ENCODE data around the gene CATSPERE.
"Not testable (repeated sequence)": the region's sequence is repeated elsewhere in the genome, so short reads cannot be mapped to it uniquely, and the experiment has no call there.

Gene CATSPERE

DNA sequence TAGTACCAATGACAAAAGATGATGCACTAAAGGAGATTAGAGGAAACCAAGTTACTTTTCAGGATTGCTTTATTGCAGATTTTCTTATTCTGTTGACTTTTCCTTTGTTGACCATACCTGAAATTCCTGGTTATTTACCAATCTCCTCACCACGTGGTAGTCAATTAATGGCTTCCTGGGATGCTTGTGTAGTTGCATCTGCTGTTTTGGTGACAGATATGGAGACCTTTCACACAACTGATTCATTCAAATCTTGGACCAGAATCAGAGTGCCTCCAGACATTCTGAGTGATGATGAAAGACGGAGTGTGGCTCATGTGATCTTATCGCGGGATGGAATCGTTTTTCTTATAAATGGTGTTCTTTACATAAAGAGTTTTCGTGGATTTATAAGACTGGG lies 91.3 kb downstream of the CATSPERE start:
- DNase-seq (ENCODE audit: low spot score) = no peak

DNA sequence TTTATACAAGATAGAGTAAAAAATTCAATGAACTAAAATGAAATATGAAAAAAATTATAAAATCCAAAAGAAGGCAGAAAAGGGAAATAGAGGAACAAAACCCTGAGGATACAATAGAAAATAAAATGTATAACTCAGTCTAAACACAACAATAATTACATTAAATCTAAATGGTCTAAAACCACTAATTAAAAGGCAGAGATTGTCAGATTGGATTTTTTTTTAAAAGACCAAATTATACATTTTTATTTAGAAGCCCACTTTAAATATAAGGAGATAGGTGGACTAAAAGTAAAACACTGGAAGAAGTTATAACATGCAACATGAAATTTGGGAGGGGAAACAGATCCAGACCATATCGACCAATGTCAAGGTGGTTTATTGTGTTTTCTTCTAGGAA lies 95.2 kb downstream of the CATSPERE start:
- DNase-seq (ENCODE audit: low spot score) = no peak

DNA sequence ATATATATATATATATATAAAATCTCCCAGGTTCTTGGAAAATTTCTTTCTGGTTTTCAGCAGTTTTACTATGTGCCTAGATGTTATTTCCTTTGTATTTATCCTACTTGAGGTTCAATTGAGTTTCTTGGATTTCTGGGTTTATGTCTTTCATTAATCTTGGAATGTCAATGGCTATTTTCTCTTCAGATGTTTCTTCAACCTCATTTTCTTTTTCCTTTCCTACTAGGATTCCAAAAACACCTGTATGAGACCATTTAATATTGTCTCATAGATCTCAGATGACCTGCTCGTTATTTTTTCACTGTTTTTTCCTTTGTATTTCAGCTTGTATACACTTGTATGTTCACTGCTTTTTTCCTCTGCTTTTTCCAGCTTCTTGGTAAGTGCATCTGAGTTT lies 96.5 kb downstream of the CATSPERE start:
- no peak for DNase-seq (ENCODE audit: low spot score)

- DNase-seq (ENCODE audit: low spot score) = no peak
Measured at GRCh38 chr1:244559561-244559960, 98.5 kb downstream of the CATSPERE start.

DNA sequence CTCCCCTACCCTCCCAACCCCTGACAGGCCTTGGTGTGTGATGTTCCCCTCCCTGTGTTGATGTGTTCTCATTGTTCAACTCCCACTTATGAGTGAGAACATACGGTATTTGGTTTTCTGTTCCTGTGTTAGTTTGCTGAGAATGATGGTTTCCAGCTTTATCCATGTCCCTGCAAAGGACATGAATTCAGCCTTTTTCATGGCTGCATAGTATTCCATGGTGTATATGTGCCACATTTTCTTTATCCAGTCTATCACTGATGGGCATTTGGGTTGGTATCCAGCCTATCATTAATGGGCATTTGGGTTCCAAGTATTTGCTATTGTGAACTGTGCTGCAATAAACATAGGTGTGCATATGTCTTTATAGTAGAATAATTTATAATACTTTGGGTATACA lies 101.8 kb downstream of the CATSPERE start:
- DNase-seq (ENCODE audit: low spot score) = not testable (repeated sequence)

DNA sequence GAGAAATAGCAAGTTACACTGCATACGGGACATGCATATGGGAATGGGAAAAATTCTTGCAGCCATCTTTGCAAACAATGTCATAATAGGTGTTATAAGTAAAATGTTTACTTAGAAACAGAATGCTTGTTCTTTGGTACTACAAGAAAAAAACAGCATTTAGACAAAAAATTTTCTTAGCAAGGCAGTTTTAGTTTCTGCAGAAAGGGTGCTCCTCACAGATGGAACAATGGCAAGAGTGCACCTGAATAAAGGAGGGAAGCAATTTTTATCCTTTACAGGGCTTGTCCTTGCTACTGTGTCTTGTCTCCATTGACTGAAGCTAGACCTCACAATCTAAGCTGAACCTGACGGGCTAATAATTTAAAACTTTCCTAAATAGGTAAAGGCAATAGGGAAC lies 112.7 kb downstream of the CATSPERE start:
- DNase-seq (ENCODE audit: low spot score) = no peak

DNA sequence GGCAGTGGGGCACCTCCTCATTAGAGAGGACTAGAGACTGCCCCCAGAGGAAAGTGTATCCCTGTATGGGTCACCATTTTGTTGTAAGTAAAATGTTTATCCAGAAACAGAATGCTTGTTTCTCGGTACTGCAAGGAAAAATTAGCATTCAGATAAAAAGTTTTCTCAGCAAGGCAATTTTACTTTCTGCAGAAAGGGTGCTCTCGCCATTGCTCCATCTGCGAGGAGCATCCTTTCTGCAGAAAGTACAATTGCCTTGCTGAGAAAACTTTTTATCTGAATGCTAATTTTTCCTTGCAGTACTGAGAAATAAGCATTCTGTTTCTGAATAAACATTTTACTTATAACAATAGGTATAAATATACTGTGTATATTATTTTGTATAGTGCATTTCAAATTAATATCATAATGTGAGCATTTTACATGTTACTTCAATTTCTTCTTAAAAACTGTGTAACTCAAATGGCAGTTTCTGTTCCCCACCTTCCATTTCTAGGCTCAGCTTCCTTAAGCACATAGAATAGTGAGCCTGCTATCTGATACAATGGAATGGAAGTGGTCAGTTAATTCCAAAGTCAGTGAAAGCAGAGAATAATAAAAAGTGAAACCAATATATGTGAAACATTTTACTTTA lies 115.3 kb downstream of the CATSPERE start:
- DNase-seq (ENCODE audit: low spot score) = no peak

- DNase-seq (ENCODE audit: low spot score) = not testable (repeated sequence)
Measured at GRCh38 chr1:244578205-244578604, 117.1 kb downstream of the CATSPERE start.

DNA sequence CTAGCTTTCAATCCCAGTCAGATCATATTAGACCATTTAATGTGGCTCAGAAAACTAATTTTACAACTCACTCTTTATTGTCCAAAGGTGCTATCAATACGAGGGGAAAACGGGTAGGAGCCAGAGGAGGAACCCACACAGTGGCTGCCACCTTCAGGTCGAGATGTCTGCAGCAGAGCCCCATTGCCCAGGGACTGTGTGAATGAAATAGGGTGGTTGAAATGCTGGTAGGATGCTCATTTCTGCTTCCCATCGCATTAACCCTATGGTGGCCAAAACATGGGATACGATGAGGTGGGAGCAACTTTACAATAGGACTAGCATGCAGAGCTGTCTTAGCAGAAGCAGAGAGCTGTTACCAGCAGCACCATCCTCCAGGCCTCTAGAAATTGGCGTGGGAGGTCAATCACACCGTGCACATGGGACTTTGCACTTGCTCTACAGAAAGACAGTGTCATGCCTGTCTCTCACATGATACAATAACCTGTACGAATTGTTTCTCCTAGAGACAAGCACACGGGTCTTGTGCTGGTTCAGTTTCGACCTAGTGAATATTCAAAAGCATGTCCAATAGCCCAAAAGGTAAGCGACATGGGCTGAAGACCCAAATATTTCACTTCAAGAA lies 122.4 kb downstream of the CATSPERE start:
- DNase-seq (ENCODE audit: low spot score) = no peak

DNA sequence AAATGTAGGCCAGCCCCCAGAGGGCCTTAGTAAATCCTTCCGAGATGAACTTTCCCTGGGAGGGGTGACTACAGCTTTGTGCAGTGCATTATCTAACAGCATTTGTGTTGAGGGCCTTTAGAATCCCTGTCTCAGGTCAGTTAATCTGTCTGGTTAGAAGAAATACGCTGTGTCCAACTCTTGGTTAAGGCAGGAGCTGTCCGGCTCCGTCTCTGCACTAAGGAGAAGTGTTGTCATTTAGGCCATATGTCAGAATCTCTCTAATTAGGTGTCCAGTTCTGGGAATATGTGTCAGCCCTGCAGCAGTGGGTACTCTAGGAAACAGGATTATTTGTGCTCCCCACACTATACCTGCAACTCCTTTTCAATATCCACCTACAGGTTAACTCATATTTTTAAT lies 124.8 kb downstream of the CATSPERE start:
- DNase-seq (ENCODE audit: low spot score) = no peak

DNA sequence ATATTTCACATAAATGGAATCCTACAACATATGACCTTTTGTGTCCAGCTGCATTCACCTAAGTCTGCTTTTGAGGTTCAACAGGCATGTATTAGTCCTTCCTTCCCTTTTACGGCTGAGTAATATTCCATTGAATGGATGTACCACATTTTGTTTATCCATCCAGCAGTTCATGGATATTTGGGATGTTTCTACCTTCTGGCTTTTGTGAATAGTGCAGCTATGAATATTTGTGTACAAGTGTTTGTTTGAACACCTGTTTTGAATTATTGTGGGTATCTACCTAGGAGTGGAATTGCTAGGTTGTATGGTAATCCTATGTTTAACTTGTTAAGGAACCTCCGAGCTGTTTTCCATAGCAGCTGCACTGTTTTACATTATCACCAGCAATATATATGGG lies 129.6 kb downstream of the CATSPERE start:
- DNase-seq (ENCODE audit: low spot score) = no peak

- DNase-seq (ENCODE audit: low spot score) = no peak
Measured at GRCh38 chr1:244598611-244599010, 137.5 kb downstream of the CATSPERE start.

- DNase-seq (ENCODE audit: low spot score) = no peak
Measured at GRCh38 chr1:244599937-244600350, 138.9 kb downstream of the CATSPERE start.

DNA sequence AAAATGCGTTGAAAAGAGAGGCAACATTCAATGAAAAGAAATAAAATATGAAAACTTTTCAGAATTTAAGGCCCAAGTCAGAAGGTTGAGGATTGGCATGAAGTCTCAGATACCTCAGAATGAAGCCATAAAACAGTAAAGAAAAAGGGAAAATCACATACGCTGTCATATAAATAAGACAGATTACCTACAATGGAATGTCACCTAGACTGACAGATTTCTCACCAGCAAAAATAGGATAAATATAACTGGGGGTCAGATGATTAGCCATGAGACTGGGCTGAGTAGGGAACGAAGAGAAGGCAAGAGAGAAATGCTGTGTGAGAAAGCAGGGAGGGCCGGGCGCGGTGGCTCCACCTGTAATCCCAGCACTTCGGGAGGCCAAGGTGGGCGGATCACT lies 140.3 kb downstream of the CATSPERE start:
- DNase-seq (ENCODE audit: low spot score) = no peak

DNA sequence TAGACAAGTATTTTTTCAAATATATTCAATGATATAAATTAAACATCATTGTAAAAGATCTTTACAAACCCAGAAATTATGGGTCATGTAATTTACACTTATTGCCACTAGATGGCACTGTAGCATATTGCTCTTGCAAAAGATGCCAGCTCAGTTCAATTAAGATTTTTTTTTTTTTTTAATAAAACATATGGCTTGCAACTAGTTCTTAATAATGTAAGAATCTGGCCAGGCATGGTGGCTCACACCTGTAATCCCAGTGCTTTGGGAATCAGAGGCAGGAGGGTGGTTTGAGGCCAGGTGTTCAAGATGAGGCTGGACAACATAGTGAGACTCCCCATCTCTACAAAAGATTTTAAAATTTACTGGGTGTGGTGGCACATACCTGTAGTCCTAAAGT lies 142.4 kb downstream of the CATSPERE start:
- peak; percentile 65 for DNase-seq (ENCODE audit: low spot score)

- no peak for DNase-seq (ENCODE audit: low spot score)
Measured at GRCh38 chr1:244605835-244606370, 144.8 kb downstream of the CATSPERE start.

GRCh38 chr1:244614113-244614836 lies 153.2 kb downstream of the CATSPERE start:
- DNase-seq (ENCODE audit: low spot score) = no peak

- DNase-seq (ENCODE audit: low spot score) = no peak
Measured at GRCh38 chr1:244614879-244615278, 153.8 kb downstream of the CATSPERE start.

DNA sequence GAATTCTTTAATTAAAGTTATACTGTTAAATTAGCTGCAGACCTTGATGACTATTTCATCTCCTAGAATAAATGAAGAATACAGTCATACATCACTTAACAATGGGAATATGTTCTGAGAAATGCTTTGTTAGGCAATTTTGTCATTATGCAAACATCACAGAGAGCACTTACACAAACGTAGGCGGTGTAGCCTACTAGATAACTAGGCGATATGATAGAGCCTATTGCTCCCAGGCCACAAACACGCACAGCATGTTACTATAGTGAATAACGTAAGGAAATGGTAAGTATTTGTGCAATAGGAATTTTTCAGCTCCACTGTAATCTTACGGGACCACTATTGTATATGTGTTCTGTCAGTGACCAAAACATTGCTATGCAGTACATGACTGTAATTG lies 154.2 kb downstream of the CATSPERE start:
- no peak for DNase-seq (ENCODE audit: low spot score)

DNA sequence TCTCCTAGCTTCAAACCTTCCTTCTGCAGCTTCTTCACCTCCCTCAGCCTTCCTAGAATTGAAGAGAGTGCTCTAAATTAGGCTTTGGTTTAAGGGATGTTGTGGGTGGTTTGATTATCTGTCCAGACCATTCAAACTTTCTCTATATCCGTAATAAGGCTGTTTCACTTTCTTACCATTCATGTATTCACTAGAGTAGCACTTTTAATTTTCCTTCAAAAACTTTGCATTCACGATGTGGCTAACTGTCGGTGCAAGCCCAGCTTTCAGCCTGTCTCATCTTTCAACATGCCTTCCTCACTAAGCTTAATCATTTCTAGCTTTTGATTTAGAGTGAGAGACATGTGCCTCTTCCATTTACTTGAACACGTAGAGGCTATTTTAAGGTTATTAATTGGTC lies 165.6 kb downstream of the CATSPERE start:
- no peak for DNase-seq (ENCODE audit: low spot score)

GRCh38 chr1:244628789-244629188 lies 167.7 kb downstream of the CATSPERE start:
- DNase-seq (ENCODE audit: low spot score) = no peak

GRCh38 chr1:244633140-244633539 lies 172.1 kb downstream of the CATSPERE start:
- no peak for DNase-seq (ENCODE audit: low spot score)

GRCh38 chr1:244634546-244634945 lies 173.5 kb downstream of the CATSPERE start:
- no peak for DNase-seq (ENCODE audit: low spot score)

All from hematopoietic multipotent progenitor cell treated with erythropoietin and hydrocortisone succinate and interleukin-3 and kit ligand, for 15 days (in vitro differentiated cells).